SHP77 treated with DMSO at 0.1 percent for 48 hours (cell line): ENCODE measurements around the gene SYTL1.

Experiments used
- DNase-seq: peaks from one replicate; lab custom pipeline; 2025; lab: John Stamatoyannopoulos, UW

SYTL1 gene

GRCh38 chr1:27363766-27364695, 22.2 kb downstream of the SYTL1 start:
- no peak for DNase-seq

- no peak for DNase-seq
Observed at GRCh38 chr1:27364696-27365371, 23.0 kb downstream of the SYTL1 start.

GRCh38 chr1:27365372-27366112, 23.7 kb downstream of the SYTL1 start:
- peak; percentile 49 for DNase-seq

GRCh38 chr1:27366113-27366410, 24.2 kb downstream of the SYTL1 start:
- peak; percentile 40 for DNase-seq

GRCh38 chr1:27366411-27367159, 24.8 kb downstream of the SYTL1 start, which contains the start of gene MAP3K6:
Gene MAP3K6 (minus strand): TSS chr1:27366961. CDS start chr1:27366597, 364 bp downstream.
- peak; percentile 1 for DNase-seq

GRCh38 chr1:27367160-27367650, 25.4 kb downstream of the SYTL1 start:
- DNase-seq: no peak

GRCh38 chr1:27368869-27369582, 27.2 kb downstream of the SYTL1 start:
- DNase-seq: no peak

GRCh38 chr1:27372022-27372807, 30.4 kb downstream of the SYTL1 start:
- DNase-seq: no peak

- no peak for DNase-seq
Observed at GRCh38 chr1:27372808-27373690, 31.2 kb downstream of the SYTL1 start.

- DNase-seq: no peak
Observed at GRCh38 chr1:27374362-27375086, 32.7 kb downstream of the SYTL1 start, which contains the start of gene FCN3. Gene FCN3 (minus strand): TSS chr1:27374824. CDS start chr1:27374818, 6 bp downstream.

GRCh38 chr1:27377760-27378495, 36.1 kb downstream of the SYTL1 start:
- no peak for DNase-seq

- DNase-seq: no peak
Observed at GRCh38 chr1:27379564-27380122, 37.8 kb downstream of the SYTL1 start.

- DNase-seq: no peak
Observed at GRCh38 chr1:27380224-27380623, 38.4 kb downstream of the SYTL1 start.

- DNase-seq: no peak
Observed at GRCh38 chr1:27380766-27381733, 39.2 kb downstream of the SYTL1 start.

GRCh38 chr1:27381969-27382762, 40.3 kb downstream of the SYTL1 start:
- DNase-seq: no peak
